Measurements from ENCODE around the gene GLG1. TPM values are rescaled to one million over a fixed set of nuclear protein-coding genes. Genes with fewer than 3 reads are reported as not detected.

The GLG1 gene
- total and polyA plus RNA-seq, 3 experiments from 2014 or later, result 52.3 to 174 (median 56.7) TPM

DNA sequence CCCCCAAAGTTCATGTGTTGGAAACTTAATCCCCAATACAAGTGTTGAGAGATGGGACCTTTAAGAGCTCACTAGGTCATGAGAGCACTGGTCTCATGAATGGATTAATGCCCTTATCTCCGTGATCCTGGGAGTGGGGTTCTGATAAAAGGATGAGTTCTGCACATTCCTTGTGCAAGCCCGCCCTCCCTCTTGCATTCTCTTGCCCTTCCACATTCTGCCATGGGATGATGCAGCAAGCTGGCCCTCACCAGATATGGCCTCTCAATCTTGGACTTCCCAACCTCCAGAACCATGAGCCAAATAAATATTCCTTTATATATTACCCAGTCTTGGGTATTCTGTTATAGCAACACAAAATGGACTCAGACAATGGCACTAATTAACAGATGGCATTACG is 14.1 kb downstream of the GLG1 start:
- Mint-ChIP-seq H3K4me3 (peak overlapping the region in 1 of 7 donors; percentile 51), H3K36me3 (peaks cover 0 to 40% (median 6%) of the 10 kb centered on the region in 3 donors), H3K27me3 (no peaks in the 10 kb centered on the region), H3K4me1 (peaks cover 43 to 58% (median 55%) of the 10 kb centered on the region in 3 donors), H3K9me3 (no peaks in the 10 kb centered on the region), H3K27ac (peak overlapping the region in 3 of 8 donors; percentile 17 to 89 (median 77))
- Histone ChIP-seq H3K4me3 (ENCODE audit: low read length) (no peak overlapping the region), H3K27me3 (ENCODE audit: insufficient read depth, low read length, poor library complexity, severe bottlenecking) (no peaks in the 10 kb centered on the region), H3K4me1 (ENCODE audit: insufficient read depth, low read length) (peaks cover 26% of the 10 kb centered on the region), H3K9me3 (ENCODE audit: low read length) (no peaks in the 10 kb centered on the region), H3K36me3 (ENCODE audit: insufficient read depth, low read length) (no peaks in the 10 kb centered on the region), H3K27ac (ENCODE audit: low read depth, low read length) (no peak overlapping the region)
- CTCF ChIA-PET, result no interaction called here
- DNase-seq, result no peak
- POLR2A ChIA-PET, result interaction anchor here (0.6 kb wide), 1 partner anchor 130 kb away, joined by 4 read pairs; no protein-coding TSS in a partner anchor

DNA sequence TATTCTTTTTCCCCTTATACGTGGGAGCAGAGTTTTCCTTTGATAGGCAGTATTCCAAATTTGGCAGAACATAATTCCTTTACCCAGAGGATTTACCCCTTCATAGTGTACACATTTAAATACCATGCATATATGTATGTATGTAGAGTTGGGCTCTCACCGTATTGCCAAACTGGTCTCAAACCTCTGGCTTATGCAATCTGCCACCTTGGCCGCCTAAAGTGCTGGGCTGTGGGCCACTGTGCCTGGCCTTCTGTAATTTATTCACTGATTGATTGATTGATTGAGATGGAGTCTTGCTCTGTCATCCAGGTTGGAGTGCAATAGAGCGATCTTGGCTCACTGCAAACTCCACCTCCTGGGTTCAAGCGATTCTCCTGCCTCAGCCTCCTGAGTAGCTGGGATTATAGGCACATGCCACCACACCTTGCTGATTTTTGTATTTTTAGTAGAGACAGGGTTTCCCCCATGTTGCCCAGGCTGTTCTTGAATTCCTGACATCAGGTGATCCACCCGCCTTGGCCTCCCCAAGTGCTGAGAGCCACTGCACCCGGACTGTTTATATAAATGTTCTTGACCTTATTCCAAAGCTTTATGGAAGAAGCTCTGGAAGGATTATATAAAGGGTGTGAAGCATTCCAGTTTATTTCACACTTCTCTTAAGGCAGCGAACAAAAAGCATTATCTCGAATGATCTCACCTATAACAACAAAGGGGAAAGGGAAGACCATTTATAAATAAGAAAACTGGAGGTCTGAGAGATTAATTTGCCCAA is 14.9 kb downstream of the GLG1 start:
- Mint-ChIP-seq H3K27me3 (no peaks in the 10 kb centered on the region), H3K36me3 (peaks cover 0 to 43% (median 6%) of the 10 kb centered on the region in 3 donors), H3K27ac (peak overlapping the region in 6 of 8 donors; percentile 5 to 75 (median 42)), H3K9me3 (no peaks in the 10 kb centered on the region), H3K4me3 (peak overlapping the region in 1 of 7 donors; percentile 13), H3K4me1 (peaks cover 49 to 64% (median 61%) of the 10 kb centered on the region in 3 donors)
- CTCF ChIA-PET, result no interaction called here
- no peak overlapping the region for H3K4me3 ChIP-seq (ENCODE audit: low read length)
- POLR2A ChIA-PET, result no interaction called here
- H3K36me3 ChIP-seq (ENCODE audit: insufficient read depth, low read length), result no peaks in the 10 kb centered on the region
- no peaks in the 10 kb centered on the region for H3K27me3 ChIP-seq (ENCODE audit: insufficient read depth, low read length, poor library complexity, severe bottlenecking)
- no peak for DNase-seq
- H3K27ac ChIP-seq (ENCODE audit: low read depth, low read length), result no peak overlapping the region
- H3K4me1 ChIP-seq (ENCODE audit: insufficient read depth, low read length), result peaks cover 30% of the 10 kb centered on the region
- no peaks in the 10 kb centered on the region for H3K9me3 ChIP-seq (ENCODE audit: low read length)

DNA sequence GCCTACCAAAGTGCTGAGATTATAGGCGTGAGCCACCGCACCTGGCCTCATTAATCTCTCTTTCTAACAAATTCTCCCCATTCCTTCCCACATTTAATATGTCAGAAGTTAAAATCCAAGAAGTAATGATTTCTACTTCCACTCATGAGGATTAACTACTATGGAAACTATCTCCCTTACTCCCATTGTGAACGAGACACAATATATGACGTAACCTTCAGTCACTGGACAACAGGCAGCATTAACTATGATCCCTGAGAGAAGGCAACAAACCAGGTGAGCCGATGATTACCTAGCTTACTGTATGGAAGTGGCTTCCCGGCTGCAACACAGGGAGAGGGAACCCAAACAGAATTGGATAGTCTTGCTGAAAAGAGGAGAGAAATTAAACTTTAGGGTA is 20.0 kb downstream of the GLG1 start:
- Mint-ChIP-seq H3K36me3 (peaks cover 0 to 37% (median 3%) of the 10 kb centered on the region in 3 donors), H3K27ac (peak overlapping the region in 4 of 8 donors; percentile 33 to 70 (median 50)), H3K4me3 (peak overlapping the region in 4 of 7 donors; percentile 1 to 44 (median 2)), H3K4me1 (peaks cover 50 to 79% (median 72%) of the 10 kb centered on the region in 3 donors), H3K27me3 (no peaks in the 10 kb centered on the region), H3K9me3 (no peaks in the 10 kb centered on the region)
- no peak for DNase-seq
- H3K27me3 ChIP-seq (ENCODE audit: insufficient read depth, low read length, poor library complexity, severe bottlenecking), result no peaks in the 10 kb centered on the region
- no peaks in the 10 kb centered on the region for H3K9me3 ChIP-seq (ENCODE audit: low read length)
- ChIA-PET POLR2A (no interaction called here), CTCF (no interaction called here)
- H3K36me3 ChIP-seq (ENCODE audit: insufficient read depth, low read length), result no peaks in the 10 kb centered on the region
- H3K4me3 ChIP-seq (ENCODE audit: low read length), result no peak overlapping the region
- no peak overlapping the region for H3K27ac ChIP-seq (ENCODE audit: low read depth, low read length)
- H3K4me1 ChIP-seq (ENCODE audit: insufficient read depth, low read length), result peaks cover 43% of the 10 kb centered on the region

DNA sequence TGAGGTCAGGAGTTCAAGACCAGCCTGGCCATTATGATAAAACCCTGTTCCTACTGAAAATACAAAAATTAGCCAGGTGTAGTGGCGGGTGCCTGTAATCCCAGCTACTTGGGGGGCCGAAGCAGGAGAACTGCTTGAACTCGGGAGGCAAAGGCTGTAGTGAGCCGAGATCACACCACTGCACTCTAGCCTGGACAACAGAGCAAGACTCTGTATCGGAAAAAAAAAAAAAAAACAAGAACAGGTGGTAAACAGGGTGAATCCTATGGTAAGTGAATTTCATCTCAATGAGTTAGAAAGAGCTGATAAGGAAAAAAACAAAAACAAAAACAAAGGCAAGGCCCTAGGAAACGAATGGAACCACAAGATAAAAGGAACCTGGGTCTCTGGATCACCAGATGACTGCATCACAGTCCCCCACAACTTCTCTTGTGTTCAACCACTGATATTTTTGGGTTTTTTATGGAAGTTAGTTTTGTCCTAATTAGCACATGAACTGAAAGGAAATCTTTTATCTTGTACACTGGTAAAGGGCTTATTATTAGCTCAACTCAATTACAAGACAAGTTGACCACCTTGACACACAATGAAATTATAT is 21.0 kb downstream of the GLG1 start:
- peaks cover 0 to 35% (median 4%) of the 10 kb centered on the region in 3 donors for H3K36me3 Mint-ChIP-seq
- no peaks in the 10 kb centered on the region for H3K9me3 ChIP-seq (ENCODE audit: low read length)
- no peaks in the 10 kb centered on the region for H3K36me3 ChIP-seq (ENCODE audit: insufficient read depth, low read length)
- H3K27ac Mint-ChIP-seq, result peak overlapping the region in 5 of 8 donors; percentile 53 to 92 (median 55)
- CTCF ChIA-PET, result no interaction called here
- no peaks in the 10 kb centered on the region for H3K27me3 ChIP-seq (ENCODE audit: insufficient read depth, low read length, poor library complexity, severe bottlenecking)
- no peak overlapping the region for H3K4me3 ChIP-seq (ENCODE audit: low read length)
- no peaks in the 10 kb centered on the region for H3K27me3 Mint-ChIP-seq
- no peaks in the 10 kb centered on the region for H3K9me3 Mint-ChIP-seq
- no peak overlapping the region for H3K27ac ChIP-seq (ENCODE audit: low read depth, low read length)
- peak overlapping the region in 1 of 7 donors; percentile 15 for H3K4me3 Mint-ChIP-seq
- POLR2A ChIA-PET, result no interaction called here
- DNase-seq, result no peak
- peaks cover 52 to 81% (median 75%) of the 10 kb centered on the region in 3 donors for H3K4me1 Mint-ChIP-seq
- H3K4me1 ChIP-seq (ENCODE audit: insufficient read depth, low read length), result peaks cover 48% of the 10 kb centered on the region

DNA sequence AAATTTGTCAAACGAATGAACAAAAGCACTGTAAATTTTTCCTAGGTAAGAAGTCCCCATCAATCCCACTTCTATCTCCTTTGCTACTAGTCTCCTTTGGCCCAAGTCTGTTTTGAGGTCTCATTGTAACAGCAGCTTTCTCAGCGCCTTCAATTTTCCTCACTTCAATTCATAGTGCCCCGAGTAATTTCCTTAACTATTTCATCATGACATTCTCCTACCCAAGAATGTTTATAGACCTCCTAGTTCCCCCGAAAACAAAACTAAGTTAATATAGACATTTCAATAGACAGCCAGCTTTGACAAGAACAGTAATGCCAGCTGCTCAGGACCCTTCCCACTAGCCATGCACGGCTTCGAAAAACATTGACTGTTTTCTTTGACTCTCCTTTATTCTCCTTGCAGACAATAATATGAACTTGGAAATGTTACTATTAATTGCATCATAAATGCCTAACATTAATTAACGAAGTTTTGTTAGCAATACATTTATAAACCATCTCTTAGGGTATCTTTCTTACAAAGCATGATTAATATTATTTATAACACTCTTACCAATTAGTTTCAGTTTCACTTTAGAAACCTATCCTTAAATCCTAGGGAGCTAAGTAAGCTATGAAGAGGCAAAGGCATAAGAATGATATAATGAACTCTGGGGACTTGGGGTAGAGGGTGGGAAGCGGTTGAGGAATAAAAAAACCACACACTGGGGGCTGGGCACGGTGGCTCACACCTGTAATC is 22.8 kb downstream of the GLG1 start:
- Histone ChIP-seq H3K27me3 (ENCODE audit: insufficient read depth, low read length, poor library complexity, severe bottlenecking) (no peaks in the 10 kb centered on the region), H3K27ac (ENCODE audit: low read depth, low read length) (no peak overlapping the region), H3K36me3 (ENCODE audit: insufficient read depth, low read length) (no peaks in the 10 kb centered on the region), H3K4me3 (ENCODE audit: low read length) (no peak overlapping the region), H3K4me1 (ENCODE audit: insufficient read depth, low read length) (peaks cover 50% of the 10 kb centered on the region), H3K9me3 (ENCODE audit: low read length) (no peaks in the 10 kb centered on the region)
- Mint-ChIP-seq H3K36me3 (peaks cover 0 to 32% (median 4%) of the 10 kb centered on the region in 3 donors), H3K27me3 (no peaks in the 10 kb centered on the region), H3K27ac (peak overlapping the region in 7 of 8 donors; percentile 7 to 69 (median 52)), H3K4me1 (peaks cover 54 to 88% (median 87%) of the 10 kb centered on the region in 3 donors), H3K9me3 (no peaks in the 10 kb centered on the region), H3K4me3 (peak overlapping the region in 5 of 7 donors; percentile 21 to 56 (median 41))
- CTCF ChIA-PET, result no interaction called here
- POLR2A ChIA-PET, result interaction anchor here (0.5 kb wide), 1 partner anchor 17 kb away, joined by 3 read pairs; no protein-coding TSS in a partner anchor
- no peak for DNase-seq

DNA sequence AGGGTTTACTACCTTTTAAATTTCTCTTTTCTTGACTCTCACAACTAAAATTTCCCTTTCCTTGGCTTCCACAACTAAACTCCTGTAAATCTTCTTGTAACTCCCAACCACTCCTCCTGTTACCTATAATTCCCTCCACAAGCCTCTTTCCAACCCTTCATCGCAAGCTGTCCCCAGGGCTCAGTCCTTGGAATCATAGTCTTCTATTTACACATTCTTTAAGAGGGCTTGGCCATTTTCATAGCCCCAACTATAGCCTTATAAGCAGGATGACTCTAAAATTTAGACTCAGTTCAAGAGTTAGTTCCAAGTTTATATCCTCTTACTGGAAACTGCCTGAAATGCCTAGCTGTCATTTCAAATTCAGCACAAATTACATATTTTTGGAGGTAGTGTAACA is 23.9 kb downstream of the GLG1 start:
- Histone ChIP-seq H3K4me3 (ENCODE audit: low read length) (no peak overlapping the region), H3K27ac (ENCODE audit: low read depth, low read length) (no peak overlapping the region), H3K9me3 (ENCODE audit: low read length) (no peaks in the 10 kb centered on the region), H3K4me1 (ENCODE audit: insufficient read depth, low read length) (peaks cover 57% of the 10 kb centered on the region), H3K36me3 (ENCODE audit: insufficient read depth, low read length) (no peaks in the 10 kb centered on the region), H3K27me3 (ENCODE audit: insufficient read depth, low read length, poor library complexity, severe bottlenecking) (no peaks in the 10 kb centered on the region)
- Mint-ChIP-seq H3K36me3 (peaks cover 0 to 27% (median 4%) of the 10 kb centered on the region in 3 donors), H3K27me3 (no peaks in the 10 kb centered on the region), H3K9me3 (no peaks in the 10 kb centered on the region), H3K27ac (peak overlapping the region in 4 of 8 donors; percentile 15 to 82 (median 74)), H3K4me3 (peak overlapping the region in 1 of 7 donors; percentile 8), H3K4me1 (peaks cover 58 to 90% (median 87%) of the 10 kb centered on the region in 3 donors)
- ChIA-PET POLR2A (no interaction called here), CTCF (no interaction called here)
- DNase-seq, result no peak

DNA sequence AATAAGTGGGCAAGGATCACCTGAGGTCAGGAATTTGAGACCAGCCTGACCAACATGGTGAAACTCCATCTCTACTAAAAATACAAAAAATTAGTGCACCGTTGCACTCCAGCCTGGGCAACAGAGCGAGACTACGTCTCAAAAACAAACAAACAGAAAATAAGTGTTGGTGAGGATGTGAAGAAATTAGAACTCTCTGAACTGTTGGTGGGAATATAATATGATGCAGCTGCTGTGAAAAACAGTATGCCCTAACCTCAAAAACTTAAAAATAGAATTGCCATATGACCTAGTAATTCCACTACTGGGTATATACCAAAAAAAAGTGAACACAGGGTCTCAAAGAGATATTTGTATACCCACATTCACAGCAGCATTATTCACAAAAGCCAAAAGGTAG is 26.1 kb downstream of the GLG1 start:
- no peaks in the 10 kb centered on the region for H3K27me3 ChIP-seq (ENCODE audit: insufficient read depth, low read length, poor library complexity, severe bottlenecking)
- H3K27ac ChIP-seq (ENCODE audit: low read depth, low read length), result no peak overlapping the region
- POLR2A ChIA-PET, result no interaction called here
- Mint-ChIP-seq H3K36me3 (peaks cover 0 to 17% (median 4%) of the 10 kb centered on the region in 3 donors), H3K27me3 (no peaks in the 10 kb centered on the region), H3K4me3 (peak overlapping the region in 3 of 7 donors; percentile 3 to 58 (median 13)), H3K27ac (peak overlapping the region in 5 of 8 donors; percentile 45 to 92 (median 72)), H3K4me1 (peaks cover 51 to 88% (median 84%) of the 10 kb centered on the region in 3 donors), H3K9me3 (no peaks in the 10 kb centered on the region)
- H3K4me3 ChIP-seq (ENCODE audit: low read length), result no peak overlapping the region
- no peak for DNase-seq
- CTCF ChIA-PET, result no interaction called here
- no peaks in the 10 kb centered on the region for H3K36me3 ChIP-seq (ENCODE audit: insufficient read depth, low read length)
- H3K4me1 ChIP-seq (ENCODE audit: insufficient read depth, low read length), result peaks cover 45% of the 10 kb centered on the region
- H3K9me3 ChIP-seq (ENCODE audit: low read length), result no peaks in the 10 kb centered on the region
